H1 (cell line): Measurements from ENCODE around the gene SWT1. TPM values are rescaled to one million over a fixed set of nuclear protein-coding genes. Genes with fewer than 3 reads are reported as not detected.

Source experiments
- CTCF ChIA-PET: fragments of 300-600 bp; sonication (Branson Sonifier 250); formaldehyde crosslinking; loops from one replicate; lab custom pipeline; 2021; ENCODE audit not compliant: partially characterized antibody; lab: Charles Lee
- POLR2A ChIA-PET: fragments of 300-600 bp; sonication (Branson Sonifier 250); formaldehyde crosslinking; loops from one replicate; lab custom pipeline; 2021; ENCODE audit warnings: inconsistent platforms; ENCODE audit not compliant: partially characterized antibody; lab: Charles Lee
- DNase-seq, 2 experiments: peaks; one replicate each; pipeline versions ENCODE4 v3.0.0 to v3.0.0-alpha.2; 2010 to 2022; ENCODE audit warnings: low spot score in 2 of 2, low read depth in 1 of 2, mixed read lengths in 1 of 2
- FAIRE-seq: peaks from 2 replicates; lab custom pipeline; 2011; peaks lifted over from hg19 to GRCh38; lab: Jason Lieb, UNC
- H2AFZ ChIP-seq: 2 replicates; pipeline ENCODE4 v1.8.1; 2012; ENCODE audit warnings: low read length, inconsistent platforms
- H2AK5ac ChIP-seq: 2 replicates; pipeline ENCODE4 v1.6.1; 2013; ENCODE audit warnings: low read depth, low read length
- H2BK120ac ChIP-seq: replicated peaks from 2 replicates; pipeline ENCODE3; 2013; ENCODE audit warnings: low read depth, low read length, inconsistent platforms
- H2BK12ac ChIP-seq: 2 replicates; pipeline ENCODE4 v1.6.1; 2013; ENCODE audit warnings: low read depth, low read length
- H2BK15ac ChIP-seq: 2 replicates; pipeline ENCODE4 v1.6.1; 2013; ENCODE audit warnings: low read length
- H2BK20ac ChIP-seq: 2 replicates; pipeline ENCODE4 v1.6.1; 2013; ENCODE audit warnings: low read length
- H2BK5ac ChIP-seq: 2 replicates; pipeline ENCODE4 v1.6.1; 2013; ENCODE audit warnings: low read depth, low read length
- H3K14ac ChIP-seq: 2 replicates; pipeline ENCODE4 v1.6.1; 2013; ENCODE audit warnings: inconsistent platforms; ENCODE audit not compliant: insufficient read length
- H3K18ac ChIP-seq: 2 replicates; pipeline ENCODE4 v1.6.1; 2013; ENCODE audit warnings: low read length; ENCODE audit errors: extremely low read depth
- H3K23ac ChIP-seq: 2 replicates; pipeline ENCODE4 v1.6.1; 2013; ENCODE audit warnings: inconsistent platforms; ENCODE audit not compliant: insufficient read length
- H3K23me2 ChIP-seq: 2 replicates; pipeline ENCODE4 v1.6.1; 2013; ENCODE audit warnings: low read depth, low read length
- H3K27ac ChIP-seq: 2 replicates; pipeline ENCODE4 v1.6.1; 2011; ENCODE audit warnings: low read depth, low read length, inconsistent platforms
- H3K27me3 ChIP-seq, 4 experiments: replicated peaks in 1 of 4; 1 replicate in 1 of 4; 2 replicates in 3 of 4; pipeline versions ENCODE4 v1.6.1 to v1.8.1; 2011 to 2013; ENCODE audit warnings: low read length in 3 of 4, mild to moderate bottlenecking in 3 of 4, inconsistent platforms in 2 of 4, mixed read lengths in 2 of 4, moderate library complexity in 1 of 4; ENCODE audit not compliant: control insufficient read depth in 3 of 4, insufficient read depth in 3 of 4; ENCODE audit errors: extremely low read depth in 1 of 4
- H3K36me3 ChIP-seq, 4 experiments: 2 replicates each; pipeline versions ENCODE4 v1.6.1 to v1.8.1; 2011 to 2013; ENCODE audit warnings: mild to moderate bottlenecking in 4 of 4, low read length in 3 of 4, moderate library complexity in 2 of 4, control low read depth in 1 of 4, inconsistent platforms in 1 of 4; ENCODE audit not compliant: insufficient read depth in 4 of 4, control insufficient read depth in 2 of 4
- H3K4ac ChIP-seq: replicated peaks from 2 replicates; pipeline ENCODE3; 2013; ENCODE audit warnings: low read length, low read depth, mixed read lengths, inconsistent platforms; ENCODE audit not compliant: insufficient read length
- H3K4me1 ChIP-seq, 4 experiments: replicated peaks in 1 of 4; 1 replicate in 1 of 4; 2 replicates in 3 of 4; pipeline versions ENCODE4 v1.6.1 to v1.8.1; 2011 to 2013; ENCODE audit warnings: low read length in 3 of 4, inconsistent platforms in 2 of 4, mixed read lengths in 1 of 4; ENCODE audit not compliant: insufficient read depth in 4 of 4, control insufficient read depth in 3 of 4
- H3K4me2 ChIP-seq, 2 experiments: 2 replicates each; pipeline versions ENCODE4 v1.6.1 to v1.8.1; 2011 to 2013; ENCODE audit warnings: low read depth in 2 of 2, low read length in 2 of 2, control low read depth in 1 of 2, inconsistent platforms in 1 of 2, mild to moderate bottlenecking in 1 of 2; ENCODE audit not compliant: insufficient read depth in 1 of 2
- H3K4me3 ChIP-seq, 4 experiments: fragments of 200-600, 300-600 bp in 1 of 4; sonication (generic), shearing (Covaris generic), sonication (Bioruptor Twin) in 1 of 4; 2 replicates each; pipeline versions ENCODE4 v1.5.1 to v1.8.1; 2011 to 2016; ENCODE audit warnings: low read length in 4 of 4, low read depth in 3 of 4, control low read depth in 2 of 4, inconsistent platforms in 2 of 4, mild to moderate bottlenecking in 2 of 4, mixed read lengths in 1 of 4, moderate library complexity in 1 of 4; ENCODE audit not compliant: insufficient read depth in 2 of 4; ENCODE audit errors: extremely low read depth in 1 of 4
- H3K56ac ChIP-seq: replicated peaks from 2 replicates; pipeline ENCODE3; 2013; ENCODE audit warnings: low read depth, mild to moderate bottlenecking, mixed read lengths, low read length, inconsistent platforms; ENCODE audit not compliant: insufficient read length
- H3K79me1 ChIP-seq: 2 replicates; pipeline ENCODE4 v1.6.1; 2013; ENCODE audit warnings: low read depth, low read length, control low read depth
- H3K79me2 ChIP-seq, 2 experiments: 2 replicates each; pipeline versions ENCODE4 v1.6.1 to v1.8.1; 2012 to 2013; ENCODE audit warnings: low read length in 2 of 2, mild to moderate bottlenecking in 2 of 2, inconsistent platforms in 1 of 2; ENCODE audit not compliant: insufficient read depth in 2 of 2, control insufficient read depth in 1 of 2
- H3K9ac ChIP-seq, 4 experiments: replicated peaks in 1 of 4; 1 replicate in 1 of 4; 2 replicates in 3 of 4; pipeline versions ENCODE4 v1.6.1 to v1.8.1; 2011 to 2013; ENCODE audit warnings: low read depth in 3 of 4, low read length in 3 of 4, control low read depth in 2 of 4, mild to moderate bottlenecking in 2 of 4, moderate library complexity in 2 of 4, inconsistent platforms in 1 of 4; ENCODE audit errors: extremely low read depth in 1 of 4
- H3K9me3 ChIP-seq, 2 experiments: 2 replicates each; pipeline versions ENCODE4 v1.6.1 to v1.8.1; 2012 to 2013; ENCODE audit warnings: mild to moderate bottlenecking in 2 of 2, moderate library complexity in 2 of 2, control low read depth in 1 of 2, inconsistent platforms in 1 of 2, low read depth in 1 of 2, low read length in 1 of 2, mixed read lengths in 1 of 2; ENCODE audit not compliant: insufficient read depth in 2 of 2
- H4K20me1 ChIP-seq, 2 experiments: replicated peaks in 1 of 2; 2 replicates each; pipeline versions ENCODE3 to v1.8.1; 2011 to 2013; ENCODE audit warnings: inconsistent platforms in 2 of 2, low read length in 2 of 2, mild to moderate bottlenecking in 1 of 2; ENCODE audit not compliant: insufficient read depth in 2 of 2, control insufficient read depth in 1 of 2
- H4K5ac ChIP-seq: 2 replicates; pipeline ENCODE4 v1.6.1; 2013; ENCODE audit warnings: low read length, low read depth, mixed read lengths, inconsistent platforms; ENCODE audit not compliant: insufficient read length
- H4K8ac ChIP-seq: 2 replicates; pipeline ENCODE4 v1.8.0; 2013; ENCODE audit warnings: mild to moderate bottlenecking, moderate library complexity, low read length, inconsistent platforms; ENCODE audit not compliant: insufficient read depth; ENCODE audit errors: extremely low read depth
- H4K91ac ChIP-seq: replicated peaks from 2 replicates; pipeline ENCODE3; 2013; ENCODE audit warnings: low read length, mixed read lengths, inconsistent platforms; ENCODE audit not compliant: insufficient read length
- BACH1 ChIP-seq: IDR thresholded peaks from 2 replicates; pipeline ENCODE4 v1.6.1; 2012; ENCODE audit warnings: low read length, improper control_type of control experiment
- BRCA1 ChIP-seq: IDR thresholded peaks from 2 replicates; pipeline ENCODE4 v1.6.1; 2012; ENCODE audit warnings: low read depth, low read length, improper control_type of control experiment
- CREB1 ChIP-seq: IDR thresholded peaks from 2 replicates; pipeline ENCODE4 v1.6.1; 2012; ENCODE audit warnings: inconsistent platforms
- GTF2F1 ChIP-seq: IDR thresholded peaks from 2 replicates; pipeline ENCODE4 v1.6.1; 2012; ENCODE audit warnings: low read depth, low read length, improper control_type of control experiment, borderline replicate concordance
- HDAC2 ChIP-seq, 2 experiments: fragments of 300-600 bp in 1 of 2; sonication (generic) in 1 of 2; IDR thresholded peaks; 2 replicates each; pipeline ENCODE4 v1.6.1; 2011 to 2012; ENCODE audit warnings: low read depth in 2 of 2, low read length in 2 of 2, mild to moderate bottlenecking in 2 of 2, moderate library complexity in 2 of 2, borderline replicate concordance in 1 of 2, inconsistent platforms in 1 of 2
- MAFK ChIP-seq: IDR thresholded peaks from 2 replicates; pipeline ENCODE4 v1.6.1; 2012; ENCODE audit warnings: low read depth, mild to moderate bottlenecking, improper control_type of control experiment, low read length
- RAD21 ChIP-seq, 2 experiments: IDR thresholded peaks in 1 of 2; conservative IDR thresholded peaks in 1 of 2; 2 replicates each; pipeline ENCODE4 v1.6.1; 2011; ENCODE audit warnings: low read depth in 2 of 2, low read length in 2 of 2, improper control_type of control experiment in 1 of 2, inconsistent platforms in 1 of 2, mild to moderate bottlenecking in 1 of 2, moderate library complexity in 1 of 2
- SAP30 ChIP-seq: fragments of 300-600 bp; sonication (generic); IDR thresholded peaks from 2 replicates; pipeline ENCODE4 v1.7.1; 2012; ENCODE audit warnings: low read length, moderate library complexity, mild to moderate bottlenecking, inconsistent platforms; ENCODE audit not compliant: insufficient read depth, insufficient replicate concordance
- SIN3A ChIP-seq, 2 experiments: IDR thresholded peaks in 1 of 2; conservative IDR thresholded peaks in 1 of 2; 2 replicates each; pipeline ENCODE4 v1.6.1; 2011 to 2012; ENCODE audit warnings: low read length in 2 of 2, improper control_type of control experiment in 1 of 2, low read depth in 1 of 2, mild to moderate bottlenecking in 1 of 2
- TBP ChIP-seq: IDR thresholded peaks from 2 replicates; pipeline ENCODE4 v1.6.1; 2011; ENCODE audit warnings: low read depth, low read length, improper control_type of control experiment
- WGBS, 2 experiments: shearing (Covaris generic) in 1 of 2; methylation state at CpG; one replicate each; pipeline versions ENCODE4 v1.1.6 to v1.1.7; 2013 to 2015; ENCODE audit warnings: low lambda C conversion rate in 2 of 2, mixed read lengths in 2 of 2, inconsistent platforms in 1 of 2, low coverage in 1 of 2, missing lambda C conversion rate in 1 of 2; ENCODE audit not compliant: insufficient replicate concordance in 2 of 2, insufficient coverage in 1 of 2, insufficient read length in 1 of 2; ENCODE audit errors: extremely low coverage in 1 of 2, missing lambda C conversion rate in 1 of 2; 5-methylcytosine and 5-hydroxymethylcytosine counted together
- polyA plus RNA-seq, 7 experiments: library from polyadenylated mRNA; depleted of rRNA in 3 of 7; stranded (reverse) in 5 of 7; unstranded in 2 of 7; fragments of >200 nt in 5 of 7; fragments of 200-250 nt in 2 of 7; gene quantifications; 1 replicate in 5 of 7; 2 replicates in 1 of 7; 4 replicates in 1 of 7; pipeline versions ENCODE4 v1.2.1 to v1.2.3, GENCODE V29; 2011 to 2013; ENCODE audit warnings: missing spikeins in 2 of 7, mixed read lengths in 2 of 7
- total RNA-seq: library from RNA; stranded (reverse); fragmentation: NEBNext Ultra II Directional; extraction: Animal tissue kit (Norgen Biotek cat#: 25700); gene quantifications from 2 replicates; pipeline ENCODE4 v1.2.1, GENCODE V29; 2021

SWT1 gene
- total and polyA plus RNA-seq, 2 of the 8 experiments (the other 6 are each of a cell fraction or from before 2014, with no cell fraction given): 1.4 to 6.2 TPM

DNA sequence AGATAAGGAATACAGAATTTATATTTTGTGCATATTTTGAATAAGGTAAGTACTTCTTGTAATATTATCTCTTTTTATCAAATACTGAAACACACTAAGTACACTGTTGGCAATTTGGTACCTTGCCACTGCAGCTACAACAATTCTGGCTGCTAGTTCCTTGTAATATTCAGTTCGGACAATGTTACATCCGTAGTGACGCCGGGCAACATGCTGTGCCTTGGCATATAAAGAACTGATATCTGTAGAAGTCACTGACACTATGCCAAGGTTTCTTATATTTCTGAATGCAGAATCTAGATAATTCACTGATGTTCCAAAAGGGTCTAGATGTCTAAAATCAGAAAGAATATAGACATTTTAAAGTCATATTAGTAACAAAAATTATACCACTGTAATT lies 17.7 kb upstream of the SWT1 start:
- Histone ChIP-seq H3K36me3 (peaks cover 0 to 40% (median 2%) of the 10 kb centered on the region in 4 experiments; a peak in 4 of 8 replicates), H3K56ac (no peak overlapping the region), H3K9me3 (no peaks in the 10 kb centered on the region), H3K4ac (no peak overlapping the region), H2BK5ac (no peak overlapping the region), H2AFZ (no peak overlapping the region), H3K4me2 (no peak overlapping the region), H3K23me2 (no peaks in the 10 kb centered on the region), H3K27me3 (no peaks in the 10 kb centered on the region), H4K5ac (no peak overlapping the region), H4K91ac (no peak overlapping the region), H3K79me1 (no peaks in the 10 kb centered on the region), H2BK15ac (no peak overlapping the region), H3K4me1 (no peaks in the 10 kb centered on the region), H3K79me2 (no peaks in the 10 kb centered on the region), H4K8ac (no peak overlapping the region), H4K20me1 (no peaks in the 10 kb centered on the region), H3K4me3 (no peak overlapping the region), H2AK5ac (no peak overlapping the region), H3K9ac (no peak overlapping the region), H3K23ac (no peak overlapping the region), H3K27ac (no peak overlapping the region), H3K18ac (no peak overlapping the region), H2BK20ac (no peak overlapping the region), H2BK12ac (no peak overlapping the region), H3K14ac (no peak overlapping the region), H2BK120ac (no peak overlapping the region)
- DNase-seq: no peak
- no peak for FAIRE-seq
- POLR2A ChIA-PET: no interaction called here
- CTCF ChIA-PET: interaction anchor here (1.6 kb wide), 1 partner anchor 31 kb away, joined by 3 read pairs; no protein-coding TSS in a partner anchor
- TF ChIP-seq TBP (no peak), HDAC2 (IDR thresholded peaks at IDR 0.05; ENCODE audit: borderline replicate concordance in 1 of 2, low read depth in 2 of 2, low read length in 2 of 2) (no peak), SAP30 (no peak), MAFK (no peak), BRCA1 (no peak), SIN3A (conservative IDR thresholded peaks at IDR 0.05 in 1 of 2, IDR thresholded peaks at IDR 0.05 in 1 of 2; ENCODE audit: low read depth in 1 of 2, low read length in 2 of 2) (no peak), BACH1 (no peak), RAD21 (IDR thresholded peaks at IDR 0.05 in 1 of 2, conservative IDR thresholded peaks at IDR 0.05 in 1 of 2; ENCODE audit: low read depth in 2 of 2, low read length in 2 of 2) (no peak), GTF2F1 (no peak), CREB1 (no peak)
- WGBS, 2 experiments: 99% methylated on average over 4 of the region's 4 CpGs; no CpG with 5 or more reads in 1 of the 2 experiments
